Left hindlimb (tissue), 1 donor: ENCODE results near the gene KRTAP3-3.
"Not testable (repeated sequence)": the region's sequence is repeated elsewhere in the genome, so short reads cannot be mapped to it uniquely, and the experiment has no call there.

Experiments used
- DNase-seq: peaks from one replicate; pipeline ENCODE4 v3.0.0-alpha.2; 2018

KRTAP3-3 gene

GRCh38 chr17:40993839-40994238 is at the start of gene KRTAP3-3:
Gene KRTAP3-3 (minus strand): TSS chr17:40994164. CDS start chr17:40994097, 67 bp downstream.
- DNase-seq, result no peak

- DNase-seq, result no peak
These were observed 49.0 kb upstream of the KRTAP3-3 start for GRCh38 chr17:41042953-41043352.

- peak; percentile 47 for DNase-seq
These were observed 47.0 kb upstream of the KRTAP3-3 start, which contains the start of gene KRTAP1-1 for GRCh38 chr17:41040783-41041571. Gene KRTAP1-1 (minus strand): TSS chr17:41041450. CDS start chr17:41041397, 53 bp downstream.

GRCh38 chr17:41037853-41038350 is 43.9 kb upstream of the KRTAP3-3 start:
- DNase-seq, result no peak

GRCh38 chr17:41034346-41034935 is 40.5 kb upstream of the KRTAP3-3 start, which contains the start of gene KRTAP1-3:
Gene KRTAP1-3 (minus strand): TSS chr17:41034874. CDS start chr17:41034821, 53 bp downstream.
- DNase-seq, result not testable (repeated sequence)

- DNase-seq, result no peak
These were observed 35.8 kb upstream of the KRTAP3-3 start, which contains the start of gene KRTAP1-4 for GRCh38 chr17:41029633-41030245. Gene KRTAP1-4 (minus strand): TSS chr17:41030195. CDS start chr17:41030078, 117 bp downstream.

- peak; percentile 23 for DNase-seq
These were observed 32.9 kb upstream of the KRTAP3-3 start, which contains the start of gene KRTAP1-5 for GRCh38 chr17:41026715-41027471. Gene KRTAP1-5 (minus strand): TSS chr17:41027208. CDS start chr17:41027155, 53 bp downstream.

- no peak for DNase-seq
These were observed 30.7 kb upstream of the KRTAP3-3 start for GRCh38 chr17:41024697-41025096.

- DNase-seq, result no peak
These were observed 26.4 kb upstream of the KRTAP3-3 start for GRCh38 chr17:41020336-41020735.

GRCh38 chr17:41019415-41019814 is 25.5 kb upstream of the KRTAP3-3 start:
- DNase-seq, result no peak

GRCh38 chr17:41018541-41018940 is 24.6 kb upstream of the KRTAP3-3 start:
- DNase-seq, result no peak

- no peak for DNase-seq
These were observed 22.7 kb upstream of the KRTAP3-3 start for GRCh38 chr17:41016578-41017215.

GRCh38 chr17:41015454-41015853 is 21.5 kb upstream of the KRTAP3-3 start:
- DNase-seq, result no peak

- DNase-seq, result no peak
These were observed 19.6 kb upstream of the KRTAP3-3 start for GRCh38 chr17:41013606-41014005.

GRCh38 chr17:41013181-41013580 is 19.2 kb upstream of the KRTAP3-3 start:
- no peak for DNase-seq

GRCh38 chr17:41012326-41013120 is 18.6 kb upstream of the KRTAP3-3 start:
- no peak for DNase-seq

GRCh38 chr17:41010441-41010840 is 16.5 kb upstream of the KRTAP3-3 start:
- no peak for DNase-seq

- no peak for DNase-seq
These were observed 16.0 kb upstream of the KRTAP3-3 start for GRCh38 chr17:41009936-41010335.

GRCh38 chr17:41009301-41009760 is 15.4 kb upstream of the KRTAP3-3 start:
- DNase-seq, result no peak

- DNase-seq, result no peak
These were observed 14.8 kb upstream of the KRTAP3-3 start, which contains the start of gene KRTAP3-1 for GRCh38 chr17:41008811-41009210. Gene KRTAP3-1 (minus strand): TSS chr17:41009128. CDS start chr17:41009074, 54 bp downstream.

GRCh38 chr17:41004397-41004796 is 10.4 kb upstream of the KRTAP3-3 start:
- DNase-seq, result no peak
